BE2C (cell line): Measurements from ENCODE around the gene WDR83.
"Not testable (repeated sequence)": the region's sequence is repeated elsewhere in the genome, so short reads cannot be mapped to it uniquely, and the experiment has no call there.

Experiments
- DNase-seq: peaks from one replicate; pipeline ENCODE4 v3.0.0-alpha.2; 2020
- H3K27me3 ChIP-seq: fragments of 250-450 bp; sonication (Bioruptor Pico); 2 replicates; pipeline ENCODE4 v1.5.1; 2020; ENCODE audit warnings: mild to moderate bottlenecking
- H3K36me3 ChIP-seq: fragments of 250-450 bp; sonication (Bioruptor Pico); 2 replicates; pipeline ENCODE4 v1.5.1; 2020; ENCODE audit warnings: mild to moderate bottlenecking
- H3K4me1 ChIP-seq: fragments of 250-450 bp; sonication (Bioruptor Pico); 2 replicates; pipeline ENCODE4 v1.5.1; 2020
- H3K4me3 ChIP-seq: 2 replicates; pipeline ENCODE4 v1.5.1; 2011; ENCODE audit warnings: low read depth, low read length
- H3K9me3 ChIP-seq: fragments of 250-450 bp; sonication (Bioruptor Pico); 2 replicates; pipeline ENCODE4 v1.5.1; 2020
- TF ChIP-seq, protein P1 (sequence below): IDR thresholded peaks from 2 replicates; pipeline ENCODE4 v1.5.1; 2012; ENCODE audit warnings: mild to moderate bottlenecking, low read depth, low read length

The WDR83 gene

DNA sequence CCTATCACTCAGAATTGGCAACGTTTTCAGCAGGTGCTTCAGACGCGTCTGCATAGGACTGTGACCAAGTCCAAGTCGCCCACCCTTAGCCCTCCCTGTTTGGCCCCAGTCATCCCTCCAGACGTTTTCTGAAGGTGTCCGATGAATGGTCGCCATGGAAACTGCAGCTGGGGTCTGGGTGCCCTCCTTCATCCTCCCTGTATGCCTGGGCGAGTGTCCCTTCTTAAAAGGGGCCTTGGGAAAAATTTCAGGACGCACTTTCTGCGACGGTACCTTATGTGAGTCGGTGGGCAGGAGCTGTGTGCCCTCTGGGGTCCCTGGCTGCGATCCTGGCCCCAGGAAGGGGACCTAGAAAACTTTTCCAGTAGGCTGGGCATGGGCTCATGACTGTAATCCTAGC is 25.2 kb upstream of the WDR83 start:
- DNase-seq = no peak
- no peaks in the 10 kb centered on the region for H3K9me3 ChIP-seq
- TF ChIP-seq, protein P1, sequence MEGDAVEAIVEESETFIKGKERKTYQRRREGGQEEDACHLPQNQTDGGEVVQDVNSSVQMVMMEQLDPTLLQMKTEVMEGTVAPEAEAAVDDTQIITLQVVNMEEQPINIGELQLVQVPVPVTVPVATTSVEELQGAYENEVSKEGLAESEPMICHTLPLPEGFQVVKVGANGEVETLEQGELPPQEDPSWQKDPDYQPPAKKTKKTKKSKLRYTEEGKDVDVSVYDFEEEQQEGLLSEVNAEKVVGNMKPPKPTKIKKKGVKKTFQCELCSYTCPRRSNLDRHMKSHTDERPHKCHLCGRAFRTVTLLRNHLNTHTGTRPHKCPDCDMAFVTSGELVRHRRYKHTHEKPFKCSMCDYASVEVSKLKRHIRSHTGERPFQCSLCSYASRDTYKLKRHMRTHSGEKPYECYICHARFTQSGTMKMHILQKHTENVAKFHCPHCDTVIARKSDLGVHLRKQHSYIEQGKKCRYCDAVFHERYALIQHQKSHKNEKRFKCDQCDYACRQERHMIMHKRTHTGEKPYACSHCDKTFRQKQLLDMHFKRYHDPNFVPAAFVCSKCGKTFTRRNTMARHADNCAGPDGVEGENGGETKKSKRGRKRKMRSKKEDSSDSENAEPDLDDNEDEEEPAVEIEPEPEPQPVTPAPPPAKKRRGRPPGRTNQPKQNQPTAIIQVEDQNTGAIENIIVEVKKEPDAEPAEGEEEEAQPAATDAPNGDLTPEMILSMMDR = no peak
- no peaks in the 10 kb centered on the region for H3K4me1 ChIP-seq
- H3K4me3 ChIP-seq = no peak overlapping the region
- no peaks in the 10 kb centered on the region for H3K27me3 ChIP-seq
- H3K36me3 ChIP-seq = no peaks in the 10 kb centered on the region

DNA sequence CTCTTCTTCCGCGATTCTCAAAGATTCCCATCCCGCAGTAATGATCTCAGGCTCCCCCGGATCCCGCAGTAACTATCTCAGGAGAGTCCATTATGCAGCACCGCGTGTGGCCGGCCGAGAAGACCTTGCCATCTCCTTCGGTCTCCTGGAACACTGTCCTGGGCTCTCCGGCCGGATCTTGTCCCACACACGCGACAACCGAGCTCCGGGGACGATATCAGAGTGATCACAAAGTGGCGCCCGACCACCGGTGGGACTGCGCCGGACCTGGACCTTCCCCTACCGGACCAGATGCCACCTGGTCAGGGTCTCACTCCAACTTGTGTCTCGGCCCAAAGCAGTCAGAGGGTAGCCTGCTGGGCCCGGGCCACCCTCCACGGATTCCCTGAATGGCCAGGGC is 24.1 kb upstream of the WDR83 start:
- TF ChIP-seq, protein P1 = no peak
- H3K4me1 ChIP-seq = no peaks in the 10 kb centered on the region
- H3K27me3 ChIP-seq = no peaks in the 10 kb centered on the region
- H3K4me3 ChIP-seq = no peak overlapping the region
- no peaks in the 10 kb centered on the region; the same call in 1 of the 2 replicates for H3K9me3 ChIP-seq
- no peak for DNase-seq
- H3K36me3 ChIP-seq = no peaks in the 10 kb centered on the region

DNA sequence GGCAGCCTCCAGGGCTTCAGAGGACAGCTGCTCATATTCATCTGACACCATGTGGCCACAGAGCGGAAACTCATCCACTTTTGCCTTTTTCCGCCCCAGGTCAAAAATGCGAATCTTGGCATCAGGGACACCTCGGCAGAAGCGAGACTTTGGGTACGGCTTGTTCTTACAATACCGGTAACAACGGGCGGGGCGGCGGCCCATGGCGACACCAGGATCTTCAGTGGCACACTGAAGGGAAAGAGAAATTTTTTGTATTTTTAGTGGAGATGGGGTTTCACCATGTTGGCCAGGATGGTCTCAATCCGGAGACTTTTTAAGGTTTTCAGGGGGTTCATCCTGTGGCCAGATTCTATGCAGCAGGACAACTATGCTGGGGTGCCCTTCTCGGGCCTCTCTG is 22.9 kb upstream of the WDR83 start:
- H3K4me3 ChIP-seq, DNase-seq, H3K27me3 ChIP-seq, H3K36me3 ChIP-seq, H3K9me3 ChIP-seq, H3K4me1 ChIP-seq: not testable (repeated sequence)

DNA sequence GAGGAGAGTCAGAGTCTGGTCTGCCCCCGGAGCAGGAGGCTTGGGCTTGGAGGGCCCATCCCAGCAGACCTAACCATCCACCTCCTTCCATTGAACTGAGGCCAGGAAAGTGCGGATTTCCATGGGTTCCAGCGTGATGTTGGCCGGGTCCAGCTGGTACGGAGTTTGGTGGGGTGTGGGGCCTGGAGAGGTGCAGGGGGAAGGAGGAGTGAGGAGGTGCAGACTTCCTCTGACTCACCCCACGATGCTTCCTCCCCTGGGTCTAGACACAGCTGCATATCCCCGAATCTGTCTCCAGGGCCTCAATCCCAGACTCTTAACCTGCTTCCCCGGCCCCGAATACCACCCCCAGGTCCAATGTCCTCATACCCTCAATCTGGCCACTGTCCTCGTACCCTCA is 20.1 kb upstream of the WDR83 start:
- TF ChIP-seq, protein P1 = no peak
- no peaks in the 10 kb centered on the region for H3K36me3 ChIP-seq
- no peaks in the 10 kb centered on the region for H3K4me1 ChIP-seq
- no peaks in the 10 kb centered on the region; the same call in 1 of the 2 replicates for H3K9me3 ChIP-seq
- DNase-seq = no peak
- no peak overlapping the region for H3K4me3 ChIP-seq
- no peaks in the 10 kb centered on the region for H3K27me3 ChIP-seq

DNA sequence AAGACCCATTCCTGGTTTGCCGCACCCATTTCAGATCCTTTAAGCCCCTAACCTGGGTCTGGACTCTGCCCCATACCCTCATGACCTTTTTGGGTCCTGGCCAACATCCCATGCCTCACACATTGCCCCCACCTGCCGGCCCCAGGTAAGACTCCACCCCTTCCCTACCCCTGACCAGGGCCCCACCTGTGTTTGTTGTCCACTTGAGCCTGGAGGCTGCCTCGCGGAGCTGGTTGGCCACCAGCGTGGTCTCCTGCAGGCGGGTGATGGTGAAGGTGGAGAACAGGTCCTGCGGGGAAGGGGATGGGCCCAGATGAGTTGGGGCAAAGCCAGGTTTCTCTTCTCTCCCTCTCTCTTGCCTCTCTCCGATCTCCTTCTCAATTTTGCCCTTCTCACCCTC is 19.6 kb upstream of the WDR83 start:
- TF ChIP-seq, protein P1 = no peak
- Histone ChIP-seq H3K9me3 (no peaks in the 10 kb centered on the region; the same call in 1 of the 2 replicates), H3K27me3 (no peaks in the 10 kb centered on the region), H3K36me3 (no peaks in the 10 kb centered on the region), H3K4me3 (no peak overlapping the region), H3K4me1 (no peaks in the 10 kb centered on the region)
- no peak for DNase-seq

DNA sequence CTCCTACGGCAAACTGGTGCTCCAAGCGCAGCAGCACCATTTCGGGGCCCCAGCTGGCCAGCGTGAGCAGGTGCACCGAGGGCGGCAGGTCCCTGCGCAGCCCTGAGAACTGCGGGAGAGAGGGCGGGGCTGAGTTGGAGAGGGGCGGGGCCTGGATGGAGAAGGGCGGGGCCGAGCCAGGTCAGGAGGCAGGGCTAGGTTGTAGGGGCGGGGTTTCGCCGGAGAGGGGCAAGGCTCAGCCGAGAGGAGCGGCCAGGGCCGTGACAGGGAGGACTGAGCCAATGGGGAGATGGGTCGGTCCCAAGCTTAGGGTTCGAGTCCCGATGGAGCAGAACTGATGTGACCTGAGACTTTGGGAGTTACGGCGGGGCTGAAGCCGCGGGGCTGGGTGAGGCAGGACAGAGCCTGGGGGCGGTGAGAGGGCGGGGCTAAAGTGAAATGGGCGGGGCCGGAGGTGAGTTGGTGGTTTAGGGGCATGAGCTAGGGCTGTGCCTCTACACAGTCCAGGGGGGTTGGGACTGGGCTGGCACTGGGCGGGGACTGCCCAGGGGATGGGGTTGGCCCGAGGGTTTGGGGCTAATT is 19.0 kb upstream of the WDR83 start:
- no peaks in the 10 kb centered on the region for H3K27me3 ChIP-seq
- no peaks in the 10 kb centered on the region for H3K36me3 ChIP-seq
- H3K4me1 ChIP-seq = no peaks in the 10 kb centered on the region
- peak; percentile 68 for DNase-seq
- TF ChIP-seq, protein P1 = no peak
- H3K4me3 ChIP-seq = no peak overlapping the region
- no peaks in the 10 kb centered on the region; the same call in 1 of the 2 replicates for H3K9me3 ChIP-seq
